ENCODE results near the gene FOXB2. TPM values are rescaled to one million over a fixed set of nuclear protein-coding genes. Genes with fewer than 3 reads are reported as not detected.

The FOXB2 gene
- total RNA-seq, 2 experiments from 2014 or later, result not detected

GRCh38 chr9:77020413-77021290, 1.2 kb downstream of the FOXB2 start:
- Histone ChIP-seq H3K4me1 (ENCODE audit: insufficient read depth, low read length, poor library complexity, severe bottlenecking) (no peaks in the 10 kb centered on the region), H3K9me2 (ENCODE audit: insufficient read depth, low read length) (no peaks in the 10 kb centered on the region), H3K79me2 (ENCODE audit: insufficient read depth, low read depth, low read length) (no peaks in the 10 kb centered on the region), H3K36me3 (ENCODE audit: insufficient read depth, low read length) (no peaks in the 10 kb centered on the region), H3K9me3 (ENCODE audit: low read length) (no peaks in the 10 kb centered on the region), H3K27ac (ENCODE audit: low read depth, low read length, poor library complexity, severe bottlenecking) (no peak overlapping the region), H4K20me1 (ENCODE audit: insufficient read depth, low read length) (no peaks in the 10 kb centered on the region), H3K4me2 (ENCODE audit: low read length) (no peak overlapping the region), H3K4me3 (ENCODE audit: low read depth, low read length, poor library complexity, severe bottlenecking) (no peak overlapping the region), H2AFZ (ENCODE audit: low read length) (no peak overlapping the region)
- intact Hi-C loops (cut with micrococcal nuclease; ENCODE audit: unreplicated experiment), result no loop called here
- no TSS peak for BruUV-seq (replicated peaks)
- POLR2A ChIA-PET, result no interaction called here
- DNase-seq (ENCODE audit: low spot score), result no peak
- TF ChIP-seq CTCF (conservative IDR thresholded peaks at IDR 0.05; ENCODE audit: low read length) (no peak), EZH2phosphoT487 (IDR thresholded peaks at IDR 0.05; ENCODE audit: borderline replicate concordance, low read depth, low read length) (no peak)
- CTCF ChIA-PET (ENCODE audit: unreplicated experiment), result no interaction called here

GRCh38 chr9:77021291-77021894, 1.9 kb downstream of the FOXB2 start:
- no peaks in the 10 kb centered on the region for H4K20me1 ChIP-seq (ENCODE audit: insufficient read depth, low read length)
- no peaks in the 10 kb centered on the region for H3K9me2 ChIP-seq (ENCODE audit: insufficient read depth, low read length)
- no peaks in the 10 kb centered on the region for H3K79me2 ChIP-seq (ENCODE audit: insufficient read depth, low read depth, low read length)
- no peak for DNase-seq (ENCODE audit: low spot score)
- no peaks in the 10 kb centered on the region for H3K4me1 ChIP-seq (ENCODE audit: insufficient read depth, low read length, poor library complexity, severe bottlenecking)
- no peak overlapping the region for H3K4me2 ChIP-seq (ENCODE audit: low read length)
- no peaks in the 10 kb centered on the region for H3K36me3 ChIP-seq (ENCODE audit: insufficient read depth, low read length)
- intact Hi-C loops (cut with micrococcal nuclease; ENCODE audit: unreplicated experiment), result no loop called here
- H2AFZ ChIP-seq (ENCODE audit: low read length), result no peak overlapping the region
- TF ChIP-seq CTCF (conservative IDR thresholded peaks at IDR 0.05; ENCODE audit: low read length) (no peak), EZH2phosphoT487 (IDR thresholded peaks at IDR 0.05; ENCODE audit: borderline replicate concordance, low read depth, low read length) (no peak)
- ChIA-PET CTCF (ENCODE audit: unreplicated experiment) (no interaction called here), POLR2A (no interaction called here)
- H3K27ac ChIP-seq (ENCODE audit: low read depth, low read length, poor library complexity, severe bottlenecking), result no peak overlapping the region
- H3K9me3 ChIP-seq (ENCODE audit: low read length), result no peaks in the 10 kb centered on the region
- no TSS peak for BruUV-seq (replicated peaks)
- H3K4me3 ChIP-seq (ENCODE audit: low read depth, low read length, poor library complexity, severe bottlenecking), result no peak overlapping the region
